ENCODE results near the gene ADH1C. TPM values are rescaled to one million over a fixed set of nuclear protein-coding genes. Genes with fewer than 3 reads are reported as not detected.
"Not testable (repeated sequence)": the region's sequence is repeated elsewhere in the genome, so short reads cannot be mapped to it uniquely, and the experiment has no call there.

Gene ADH1C
- polyA plus RNA-seq, 2 donors, result 1.7 to 2.3 TPM

DNA sequence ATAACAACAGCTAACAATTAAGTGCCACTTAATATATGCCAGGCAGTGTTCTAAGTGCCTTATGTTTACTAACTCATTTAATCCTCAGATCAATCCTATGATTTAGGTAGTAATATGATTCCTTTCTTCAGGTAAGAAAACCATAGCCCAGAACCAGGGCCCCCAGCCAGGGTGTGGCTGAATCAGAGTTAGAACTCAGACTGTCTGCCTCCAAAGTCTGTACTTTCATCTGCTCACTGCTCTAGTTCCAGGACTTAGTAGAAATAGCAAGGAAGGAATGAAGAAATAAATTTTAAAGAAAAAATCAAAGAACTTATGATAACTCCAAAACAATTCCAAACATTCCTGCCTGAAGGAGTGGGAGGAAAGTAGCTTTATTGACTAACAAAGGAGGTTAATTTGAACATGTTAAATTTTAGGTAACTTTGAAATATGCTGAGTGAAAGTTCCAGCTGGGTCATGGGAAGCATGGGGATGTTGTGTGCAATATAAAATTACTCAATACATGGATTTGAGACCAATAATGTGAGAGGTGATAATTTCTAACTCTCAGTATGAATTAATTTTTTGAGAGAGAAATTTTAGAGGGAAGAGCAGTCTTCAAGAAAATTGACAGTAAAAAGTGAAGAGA lies 8.8 kb upstream of the ADH1C start:
- Histone ChIP-seq H3K4me1 (ENCODE audit: control insufficient read depth in 2 of 2, insufficient read depth in 2 of 2, low read length in 1 of 2) (no peaks in the 10 kb centered on the region), H3K4me3 (ENCODE audit: low read depth in 1 of 2, low read length in 2 of 2) (no peak overlapping the region), H3K9me3 (ENCODE audit: control insufficient read depth in 2 of 2, insufficient read depth in 1 of 2, low read depth in 1 of 2, low read length in 1 of 2) (no peaks in the 10 kb centered on the region), H3K27me3 (ENCODE audit: control insufficient read depth in 1 of 2, insufficient read depth in 2 of 2, low read length in 2 of 2) (no peaks in the 10 kb centered on the region), H3K27ac (ENCODE audit: low read depth in 2 of 2, low read length in 1 of 2) (no peak overlapping the region), H3K36me3 (ENCODE audit: control insufficient read depth in 2 of 2, insufficient read depth in 2 of 2, low read length in 1 of 2) (no peaks in the 10 kb centered on the region)

DNA sequence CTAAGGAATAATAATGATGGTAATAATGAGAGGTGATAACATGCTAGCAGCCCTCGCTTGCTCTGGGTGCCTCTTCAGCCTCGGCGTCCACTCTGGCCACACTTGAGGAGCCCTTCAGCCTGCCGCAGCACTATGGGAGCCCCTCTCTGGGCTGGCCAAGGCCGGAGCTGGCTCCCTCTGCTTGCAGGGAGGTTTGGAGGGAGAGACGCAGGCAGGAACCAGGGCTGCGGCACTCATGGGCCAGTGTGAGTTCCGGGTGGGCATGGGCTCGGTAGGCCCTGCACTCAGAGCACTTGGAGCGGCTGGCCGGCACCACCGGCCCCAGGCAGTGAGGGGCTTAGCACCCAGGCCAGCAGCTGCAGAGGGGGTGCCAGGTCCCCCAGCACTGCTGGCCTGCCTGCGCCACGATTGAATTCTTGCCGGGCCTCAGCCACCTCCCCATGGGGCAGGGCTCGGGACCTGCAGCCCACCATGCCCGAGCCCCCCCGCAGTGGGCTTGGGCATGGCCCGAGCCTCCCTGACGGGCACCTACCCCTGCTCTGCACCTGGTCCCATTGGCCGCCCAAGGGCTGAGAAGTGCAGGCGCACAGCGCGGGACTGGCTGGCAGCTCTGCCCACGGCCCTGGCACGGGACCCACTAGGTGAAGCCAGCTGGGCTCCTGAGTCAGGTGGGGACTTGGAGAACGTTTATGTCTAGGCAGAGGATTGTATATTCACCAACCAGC lies 7.1 kb upstream of the ADH1C start:
- Histone ChIP-seq H3K9me3 (ENCODE audit: control insufficient read depth in 2 of 2, insufficient read depth in 1 of 2, low read depth in 1 of 2, low read length in 1 of 2) (no peaks in the 10 kb centered on the region), H3K4me3 (ENCODE audit: low read depth in 1 of 2, low read length in 2 of 2) (no peak overlapping the region), H3K4me1 (ENCODE audit: control insufficient read depth in 2 of 2, insufficient read depth in 2 of 2, low read length in 1 of 2) (no peaks in the 10 kb centered on the region), H3K27me3 (ENCODE audit: control insufficient read depth in 1 of 2, insufficient read depth in 2 of 2, low read length in 2 of 2) (no peaks in the 10 kb centered on the region), H3K27ac (ENCODE audit: low read depth in 2 of 2, low read length in 1 of 2) (no peak overlapping the region), H3K36me3 (ENCODE audit: control insufficient read depth in 2 of 2, insufficient read depth in 2 of 2, low read length in 1 of 2) (no peaks in the 10 kb centered on the region)
- WGBS, 2 donors, result 90% methylated on average over 23 to 27 of the region's 27 CpGs

DNA sequence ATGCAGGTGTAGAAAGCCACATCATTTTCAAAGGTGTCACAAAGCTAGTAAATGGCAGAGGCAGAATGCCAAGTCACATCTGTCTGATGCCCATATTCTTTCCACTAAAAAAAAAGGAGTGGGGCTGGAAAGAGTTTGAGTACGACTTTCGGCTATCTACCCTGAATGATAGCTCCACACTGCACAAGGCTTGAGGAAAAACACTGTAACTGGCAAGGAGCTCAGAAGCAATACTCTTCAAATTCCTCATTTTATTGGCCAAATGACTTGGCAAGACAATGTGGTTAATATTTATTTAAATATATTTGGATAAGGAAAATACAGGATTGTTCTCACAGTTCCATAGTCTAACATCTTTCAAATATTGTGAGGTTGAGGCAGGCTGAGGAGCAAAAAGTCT lies 5.4 kb upstream of the ADH1C start:
- H3K27ac ChIP-seq (ENCODE audit: low read depth in 2 of 2, low read length in 1 of 2), result no peak overlapping the region
- no peaks in the 10 kb centered on the region for H3K27me3 ChIP-seq (ENCODE audit: control insufficient read depth in 1 of 2, insufficient read depth in 2 of 2, low read length in 2 of 2)
- 61 to 63% methylated on average over 2 of the region's 2 CpGs for WGBS, 2 donors
- no peaks in the 10 kb centered on the region for H3K9me3 ChIP-seq (ENCODE audit: control insufficient read depth in 2 of 2, insufficient read depth in 1 of 2, low read depth in 1 of 2, low read length in 1 of 2)
- no peaks in the 10 kb centered on the region for H3K36me3 ChIP-seq (ENCODE audit: control insufficient read depth in 2 of 2, insufficient read depth in 2 of 2, low read length in 1 of 2)
- H3K4me3 ChIP-seq (ENCODE audit: low read depth in 1 of 2, low read length in 2 of 2), result no peak overlapping the region
- no peaks in the 10 kb centered on the region for H3K4me1 ChIP-seq (ENCODE audit: control insufficient read depth in 2 of 2, insufficient read depth in 2 of 2, low read length in 1 of 2)

DNA sequence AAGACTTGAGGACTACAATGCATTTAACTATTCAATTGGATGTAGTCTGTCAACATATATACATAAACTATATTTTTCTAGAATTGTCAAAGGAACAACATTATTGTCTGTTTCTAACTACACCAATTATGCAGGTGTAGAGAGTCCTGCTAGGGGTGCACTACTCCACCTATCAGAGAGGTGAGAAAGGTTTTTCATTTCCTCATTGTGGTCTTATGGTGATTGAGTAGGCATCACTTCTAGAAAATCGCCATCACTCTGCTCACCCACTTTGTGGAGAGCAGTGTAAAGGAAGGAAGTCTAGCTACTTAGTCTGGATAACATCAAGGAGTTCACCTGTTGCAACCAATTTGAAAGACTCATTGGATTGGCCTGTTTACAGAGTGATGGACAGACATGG lies 4.4 kb upstream of the ADH1C start:
- H3K9me3 ChIP-seq (ENCODE audit: control insufficient read depth in 2 of 2, insufficient read depth in 1 of 2, low read depth in 1 of 2, low read length in 1 of 2), result no peaks in the 10 kb centered on the region
- no peaks in the 10 kb centered on the region for H3K27me3 ChIP-seq (ENCODE audit: control insufficient read depth in 1 of 2, insufficient read depth in 2 of 2, low read length in 2 of 2)
- H3K36me3 ChIP-seq (ENCODE audit: control insufficient read depth in 2 of 2, insufficient read depth in 2 of 2, low read length in 1 of 2), result no peaks in the 10 kb centered on the region
- 90% methylated on average over 1 of the region's 1 CpG for WGBS, 2 donors
- H3K4me3 ChIP-seq (ENCODE audit: low read depth in 1 of 2, low read length in 2 of 2), result no peak overlapping the region
- H3K27ac ChIP-seq (ENCODE audit: low read depth in 2 of 2, low read length in 1 of 2), result no peak overlapping the region
- H3K4me1 ChIP-seq (ENCODE audit: control insufficient read depth in 2 of 2, insufficient read depth in 2 of 2, low read length in 1 of 2), result no peaks in the 10 kb centered on the region

DNA sequence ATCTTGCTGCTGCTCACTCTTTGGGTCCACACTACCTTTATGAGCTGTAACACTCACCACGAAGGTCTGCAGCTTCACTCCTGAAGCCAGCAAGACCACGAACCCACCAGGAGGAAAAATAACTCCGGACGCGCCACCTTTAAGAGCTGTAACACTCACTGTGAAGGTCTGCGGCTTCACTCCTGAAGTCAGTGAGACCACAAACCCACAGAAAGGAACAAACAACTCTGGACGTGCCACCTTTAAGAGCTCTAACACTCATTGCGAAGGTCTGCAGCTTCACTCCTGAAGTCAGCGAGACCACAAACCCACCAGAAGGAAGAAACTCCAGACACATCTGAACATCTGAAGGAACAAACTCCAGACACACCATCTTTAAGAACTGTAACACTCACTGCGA lies 3.6 kb upstream of the ADH1C start:
- H3K4me3 ChIP-seq (ENCODE audit: low read depth in 1 of 2, low read length in 2 of 2); H3K36me3 ChIP-seq (ENCODE audit: control insufficient read depth in 2 of 2, insufficient read depth in 2 of 2, low read length in 1 of 2); H3K27me3 ChIP-seq (ENCODE audit: control insufficient read depth in 1 of 2, insufficient read depth in 2 of 2, low read length in 2 of 2); H3K4me1 ChIP-seq (ENCODE audit: control insufficient read depth in 2 of 2, insufficient read depth in 2 of 2, low read length in 1 of 2); H3K9me3 ChIP-seq (ENCODE audit: control insufficient read depth in 2 of 2, insufficient read depth in 1 of 2, low read depth in 1 of 2, low read length in 1 of 2); H3K27ac ChIP-seq (ENCODE audit: low read depth in 2 of 2, low read length in 1 of 2): not testable (repeated sequence)
- 71 to 79% methylated on average over 10 of the region's 10 CpGs for WGBS, 2 donors

DNA sequence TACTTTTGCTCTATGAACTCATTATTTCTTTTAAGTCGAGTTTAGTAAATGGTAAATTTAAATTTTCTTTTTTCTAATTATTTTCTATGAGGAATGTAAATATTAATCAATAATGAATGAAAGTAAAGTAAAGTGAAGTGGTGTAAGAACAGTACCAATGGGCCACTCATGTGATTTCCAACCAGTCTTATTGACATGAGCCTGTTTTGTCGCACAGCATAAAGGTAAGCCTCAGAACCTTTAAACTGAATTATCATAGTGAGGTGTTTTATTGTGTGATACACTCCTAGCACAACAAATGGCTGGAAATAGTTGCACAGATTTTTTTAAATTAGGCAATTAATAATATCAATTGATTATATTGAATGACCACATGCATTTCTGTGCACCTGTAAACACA lies 1.1 kb downstream of the ADH1C start:
- H3K9me3 ChIP-seq (ENCODE audit: control insufficient read depth in 2 of 2, insufficient read depth in 1 of 2, low read depth in 1 of 2, low read length in 1 of 2), result no peaks in the 10 kb centered on the region
- no peak overlapping the region for H3K4me3 ChIP-seq (ENCODE audit: low read depth in 1 of 2, low read length in 2 of 2)
- H3K27ac ChIP-seq (ENCODE audit: low read depth in 2 of 2, low read length in 1 of 2), result no peak overlapping the region
- WGBS, 2 donors, result 83 to 91% methylated on average over 2 of the region's 2 CpGs
- no peaks in the 10 kb centered on the region for H3K4me1 ChIP-seq (ENCODE audit: control insufficient read depth in 2 of 2, insufficient read depth in 2 of 2, low read length in 1 of 2)
- H3K36me3 ChIP-seq (ENCODE audit: control insufficient read depth in 2 of 2, insufficient read depth in 2 of 2, low read length in 1 of 2), result no peaks in the 10 kb centered on the region
- no peaks in the 10 kb centered on the region for H3K27me3 ChIP-seq (ENCODE audit: control insufficient read depth in 1 of 2, insufficient read depth in 2 of 2, low read length in 2 of 2)

DNA sequence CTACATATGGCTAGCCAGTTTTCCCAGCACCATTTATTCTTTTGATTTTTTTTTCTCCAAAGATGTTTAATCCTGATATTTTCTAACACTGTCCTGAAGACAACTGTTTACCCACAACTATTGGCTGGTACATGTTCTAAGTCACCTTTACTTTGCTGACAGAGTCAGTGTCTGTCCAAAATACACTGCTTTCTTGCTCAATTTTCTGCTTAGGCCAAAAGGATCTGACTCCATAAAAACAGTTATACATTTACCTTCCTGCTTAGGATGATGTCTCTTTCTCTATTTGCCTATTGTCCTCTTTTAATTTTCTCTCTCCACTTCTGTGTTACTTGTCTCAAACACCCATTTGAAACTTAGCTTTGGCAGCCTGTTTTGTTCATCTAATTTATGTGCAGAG lies 3.2 kb downstream of the ADH1C start:
- H3K36me3 ChIP-seq (ENCODE audit: control insufficient read depth in 2 of 2, insufficient read depth in 2 of 2, low read length in 1 of 2), result no peaks in the 10 kb centered on the region
- H3K9me3 ChIP-seq (ENCODE audit: control insufficient read depth in 2 of 2, insufficient read depth in 1 of 2, low read depth in 1 of 2, low read length in 1 of 2), result no peaks in the 10 kb centered on the region
- no peaks in the 10 kb centered on the region for H3K4me1 ChIP-seq (ENCODE audit: control insufficient read depth in 2 of 2, insufficient read depth in 2 of 2, low read length in 1 of 2)
- H3K27ac ChIP-seq (ENCODE audit: low read depth in 2 of 2, low read length in 1 of 2), result no peak overlapping the region
- H3K27me3 ChIP-seq (ENCODE audit: control insufficient read depth in 1 of 2, insufficient read depth in 2 of 2, low read length in 2 of 2), result no peaks in the 10 kb centered on the region
- no peak overlapping the region for H3K4me3 ChIP-seq (ENCODE audit: low read depth in 1 of 2, low read length in 2 of 2)

DNA sequence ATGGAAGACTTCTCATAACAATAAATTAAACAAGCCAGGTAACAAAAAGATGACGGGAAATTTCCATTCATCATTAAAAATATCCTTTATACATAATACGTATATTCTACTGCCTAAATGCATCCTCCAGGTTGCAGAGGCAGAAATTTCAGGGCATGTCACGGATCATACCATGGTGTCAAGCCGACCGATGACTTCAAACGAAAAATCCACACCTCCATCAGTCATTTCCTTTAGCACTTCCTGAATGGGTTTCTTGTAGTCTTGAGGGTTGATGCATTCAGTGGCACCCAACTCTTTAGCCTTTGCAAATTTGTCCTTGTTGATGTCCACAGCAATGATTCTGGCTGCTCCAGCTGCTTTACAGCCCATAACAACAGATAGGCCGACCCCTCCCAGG lies 9.9 kb downstream of the ADH1C start:
- not testable (repeated sequence) for H3K36me3 ChIP-seq (ENCODE audit: control insufficient read depth in 2 of 2, insufficient read depth in 2 of 2, low read length in 1 of 2); H3K27me3 ChIP-seq (ENCODE audit: control insufficient read depth in 1 of 2, insufficient read depth in 2 of 2, low read length in 2 of 2); H3K4me3 ChIP-seq (ENCODE audit: low read depth in 1 of 2, low read length in 2 of 2); H3K27ac ChIP-seq (ENCODE audit: low read depth in 2 of 2, low read length in 1 of 2); H3K4me1 ChIP-seq (ENCODE audit: control insufficient read depth in 2 of 2, insufficient read depth in 2 of 2, low read length in 1 of 2); H3K9me3 ChIP-seq (ENCODE audit: control insufficient read depth in 2 of 2, insufficient read depth in 1 of 2, low read depth in 1 of 2, low read length in 1 of 2)
- WGBS, 2 donors, result 65 to 89% methylated on average over 7 of the region's 7 CpGs

DNA sequence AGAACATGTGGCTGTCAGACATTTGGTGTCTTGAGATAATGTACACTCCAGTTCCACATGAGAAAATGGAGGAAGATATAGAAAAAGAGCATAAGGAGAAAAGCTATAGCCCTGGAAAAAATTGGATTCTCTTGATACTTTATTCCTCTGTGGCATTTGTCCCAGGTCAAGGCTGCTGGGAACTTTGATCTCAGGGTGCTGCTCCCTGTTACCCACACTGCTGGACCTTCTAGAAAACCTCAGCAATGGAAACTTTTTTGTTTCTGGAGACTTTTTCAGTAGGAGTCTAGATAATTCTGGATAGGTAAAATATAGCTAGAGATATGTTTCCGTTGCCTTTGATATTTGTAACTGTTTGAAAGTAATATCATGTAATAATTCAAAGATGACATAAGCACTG lies 11.1 kb downstream of the ADH1C start:
- Histone ChIP-seq H3K36me3 (ENCODE audit: control insufficient read depth in 2 of 2, insufficient read depth in 2 of 2, low read length in 1 of 2) (no peaks in the 10 kb centered on the region), H3K9me3 (ENCODE audit: control insufficient read depth in 2 of 2, insufficient read depth in 1 of 2, low read depth in 1 of 2, low read length in 1 of 2) (no peaks in the 10 kb centered on the region), H3K4me3 (ENCODE audit: low read depth in 1 of 2, low read length in 2 of 2) (no peak overlapping the region), H3K27me3 (ENCODE audit: control insufficient read depth in 1 of 2, insufficient read depth in 2 of 2, low read length in 2 of 2) (no peaks in the 10 kb centered on the region), H3K27ac (ENCODE audit: low read depth in 2 of 2, low read length in 1 of 2) (no peak overlapping the region), H3K4me1 (ENCODE audit: control insufficient read depth in 2 of 2, insufficient read depth in 2 of 2, low read length in 1 of 2) (no peaks in the 10 kb centered on the region)
- 87 to 92% methylated on average over 1 of the region's 1 CpG for WGBS, 2 donors

DNA sequence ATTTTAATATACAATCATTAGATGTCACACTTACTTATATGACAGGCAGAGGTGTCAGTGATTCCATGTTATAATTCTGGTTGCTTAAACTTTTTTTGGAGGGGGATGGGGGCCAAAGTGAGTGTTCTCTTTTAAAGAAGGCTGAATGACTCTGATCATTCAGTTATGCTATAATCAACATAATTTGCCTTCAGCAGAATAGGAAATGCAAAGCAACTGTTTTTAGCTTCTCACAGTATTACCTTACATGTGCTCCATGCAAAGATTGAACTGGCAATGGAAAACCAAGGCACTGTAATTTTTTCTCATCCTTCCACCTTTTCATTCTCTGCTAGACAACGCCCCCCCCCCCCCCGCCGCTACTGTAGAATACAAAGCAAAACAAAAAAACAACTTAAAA lies 13.4 kb downstream of the ADH1C start:
- H3K9me3 ChIP-seq (ENCODE audit: control insufficient read depth in 2 of 2, insufficient read depth in 1 of 2, low read depth in 1 of 2, low read length in 1 of 2), result no peaks in the 10 kb centered on the region
- WGBS, 2 donors, result 87 to 90% methylated on average over 3 of the region's 3 CpGs
- H3K36me3 ChIP-seq (ENCODE audit: control insufficient read depth in 2 of 2, insufficient read depth in 2 of 2, low read length in 1 of 2), result no peaks in the 10 kb centered on the region
- H3K27ac ChIP-seq (ENCODE audit: low read depth in 2 of 2, low read length in 1 of 2), result no peak overlapping the region
- no peaks in the 10 kb centered on the region for H3K27me3 ChIP-seq (ENCODE audit: control insufficient read depth in 1 of 2, insufficient read depth in 2 of 2, low read length in 2 of 2)
- H3K4me3 ChIP-seq (ENCODE audit: low read depth in 1 of 2, low read length in 2 of 2), result no peak overlapping the region
- no peaks in the 10 kb centered on the region for H3K4me1 ChIP-seq (ENCODE audit: control insufficient read depth in 2 of 2, insufficient read depth in 2 of 2, low read length in 1 of 2)
